ENCODE data around the gene GBP5. TPM values are rescaled to one million over a fixed set of nuclear protein-coding genes. Genes with fewer than 3 reads are reported as not detected.

The GBP5 gene
- total RNA-seq, 2 experiments from 2014 or later: not detected

- intact Hi-C loops (cut with micrococcal nuclease; ENCODE audit: unreplicated experiment): no loop called here
- CTCF ChIA-PET (ENCODE audit: unreplicated experiment): no interaction called here
- POLR2A ChIA-PET: no interaction called here
Measured at GRCh38 chr1:89298461-89298860, 25.8 kb upstream of the GBP5 start.

GRCh38 chr1:89295187-89295586 lies 22.5 kb upstream of the GBP5 start:
- Histone ChIP-seq H3K4me3 (ENCODE audit: low read depth, low read length, poor library complexity, severe bottlenecking) (no peak overlapping the region), H3K36me3 (ENCODE audit: insufficient read depth, low read length) (no peaks in the 10 kb centered on the region), H2AFZ (ENCODE audit: low read length) (no peak overlapping the region), H3K27ac (ENCODE audit: low read depth, low read length, poor library complexity, severe bottlenecking) (no peak overlapping the region), H3K79me2 (ENCODE audit: insufficient read depth, low read depth, low read length) (no peaks in the 10 kb centered on the region), H3K4me1 (ENCODE audit: insufficient read depth, low read length, poor library complexity, severe bottlenecking) (no peaks in the 10 kb centered on the region), H3K4me2 (ENCODE audit: low read length) (no peak overlapping the region), H4K20me1 (ENCODE audit: insufficient read depth, low read length) (no peaks in the 10 kb centered on the region), H3K9me3 (ENCODE audit: low read length) (0 out of 2 replicates have a peak, but pooled peaks cover 3% of the 10 kb centered on the region), H3K9me2 (ENCODE audit: insufficient read depth, low read length) (no peaks in the 10 kb centered on the region)
- BruUV-seq (replicated peaks): no TSS peak
- CTCF ChIA-PET (ENCODE audit: unreplicated experiment): no interaction called here
- TF ChIP-seq EZH2phosphoT487 (IDR thresholded peaks at IDR 0.05; ENCODE audit: borderline replicate concordance, low read depth, low read length) (no peak), CTCF (conservative IDR thresholded peaks at IDR 0.05; ENCODE audit: low read length) (no peak)
- intact Hi-C loops (cut with micrococcal nuclease; ENCODE audit: unreplicated experiment): no loop called here
- DNase-seq (ENCODE audit: low spot score): no peak
- POLR2A ChIA-PET: interaction anchor here (0.8 kb wide), 1 partner anchor 41 kb away, joined by 3 read pairs; no protein-coding TSS in a partner anchor

More at GRCh38 chr1:89298461-89298860, 25.8 kb upstream of the GBP5 start:
- Histone ChIP-seq H2AFZ (ENCODE audit: low read length) (no peak overlapping the region), H3K4me2 (ENCODE audit: low read length) (no peak overlapping the region), H3K9me2 (ENCODE audit: insufficient read depth, low read length) (no peaks in the 10 kb centered on the region), H3K4me1 (ENCODE audit: insufficient read depth, low read length, poor library complexity, severe bottlenecking) (no peaks in the 10 kb centered on the region), H3K9me3 (ENCODE audit: low read length) (0 out of 2 replicates have a peak, but pooled peaks cover 2% of the 10 kb centered on the region), H3K36me3 (ENCODE audit: insufficient read depth, low read length) (no peaks in the 10 kb centered on the region), H3K27ac (ENCODE audit: low read depth, low read length, poor library complexity, severe bottlenecking) (no peak overlapping the region), H3K79me2 (ENCODE audit: insufficient read depth, low read depth, low read length) (no peaks in the 10 kb centered on the region), H4K20me1 (ENCODE audit: insufficient read depth, low read length) (no peaks in the 10 kb centered on the region), H3K4me3 (ENCODE audit: low read depth, low read length, poor library complexity, severe bottlenecking) (no peak overlapping the region)
- no TSS peak for BruUV-seq (replicated peaks)
- DNase-seq (ENCODE audit: low spot score): no peak
- TF ChIP-seq CTCF (conservative IDR thresholded peaks at IDR 0.05; ENCODE audit: low read length) (no peak), EZH2phosphoT487 (IDR thresholded peaks at IDR 0.05; ENCODE audit: borderline replicate concordance, low read depth, low read length) (no peak)

GRCh38 chr1:89291276-89291675 lies 18.6 kb upstream of the GBP5 start:
- Histone ChIP-seq H3K9me2 (ENCODE audit: insufficient read depth, low read length) (no peaks in the 10 kb centered on the region), H3K9me3 (ENCODE audit: low read length) (0 out of 2 replicates have a peak, but pooled peaks cover 3% of the 10 kb centered on the region), H3K27ac (ENCODE audit: low read depth, low read length, poor library complexity, severe bottlenecking) (no peak overlapping the region), H3K79me2 (ENCODE audit: insufficient read depth, low read depth, low read length) (no peaks in the 10 kb centered on the region), H3K4me1 (ENCODE audit: insufficient read depth, low read length, poor library complexity, severe bottlenecking) (no peaks in the 10 kb centered on the region), H3K36me3 (ENCODE audit: insufficient read depth, low read length) (no peaks in the 10 kb centered on the region), H4K20me1 (ENCODE audit: insufficient read depth, low read length) (no peaks in the 10 kb centered on the region), H2AFZ (ENCODE audit: low read length) (no peak overlapping the region), H3K4me3 (ENCODE audit: low read depth, low read length, poor library complexity, severe bottlenecking) (no peak overlapping the region), H3K4me2 (ENCODE audit: low read length) (no peak overlapping the region)
- BruUV-seq (replicated peaks): no TSS peak
- no peak for DNase-seq (ENCODE audit: low spot score)
- intact Hi-C loops (cut with micrococcal nuclease; ENCODE audit: unreplicated experiment): no loop called here
- ChIA-PET POLR2A (no interaction called here), CTCF (ENCODE audit: unreplicated experiment) (no interaction called here)
- TF ChIP-seq EZH2phosphoT487 (IDR thresholded peaks at IDR 0.05; ENCODE audit: borderline replicate concordance, low read depth, low read length) (no peak), CTCF (conservative IDR thresholded peaks at IDR 0.05; ENCODE audit: low read length) (no peak)

Data from OCI-LY7 (cell line).